ENCODE data around the gene TMEM18.

GRCh38 chr2:719191-719590, 42.0 kb upstream of the TMEM18 start:
- TF ChIP-seq CTCF (IDR thresholded peaks at IDR 0.05) = no peak
- no peak for TF ChIP-seq POLR2A (IDR thresholded peaks at IDR 0.05)

Data from lower leg skin (tissue), 3 donors.